Heart right ventricle (tissue), 16 donors: ENCODE results near the gene DEPDC5. TPM values are rescaled to one million over a fixed set of nuclear protein-coding genes. Genes with fewer than 3 reads are reported as not detected.

Experiments used
- ATAC-seq, 8 donors: fragments of 200-7000 bp; cut with Tn5 transposase; one replicate each; pipeline ENCODE4 v1.9.1; 2020; ENCODE audit warnings: mild to moderate bottlenecking in 8 of 8, moderate library complexity in 8 of 8, moderate number of reproducible peaks in 1 of 8
- DNase-seq, 2 donors: peaks; one replicate each; pipeline ENCODE4 v3.0.0-alpha.2; 2020
- H3K27ac ChIP-seq, 10 donors: fragments of 200-600 bp; sonication (generic) in 2 of 10; one replicate each; pipeline versions ENCODE4 v1.5.0 to v1.8.0; 2020 to 2022; ENCODE audit warnings: mild to moderate bottlenecking in 3 of 10
- H3K27me3 ChIP-seq, 7 donors: fragments of 200-600 bp; one replicate each; pipeline ENCODE4 v1.8.0; 2021 to 2022; ENCODE audit warnings: mild to moderate bottlenecking in 2 of 7
- H3K36me3 ChIP-seq, 9 donors: fragments of 200-600 bp; sonication (generic) in 1 of 9; one replicate each; pipeline versions ENCODE4 v1.5.0 to v1.8.0; 2020 to 2022; ENCODE audit warnings: mild to moderate bottlenecking in 2 of 9
- H3K4me1 ChIP-seq, 9 donors: fragments of 200-600 bp; sonication (generic) in 1 of 9; one replicate each; pipeline versions ENCODE4 v1.5.0 to v1.8.0; 2020 to 2022; ENCODE audit warnings: mild to moderate bottlenecking in 4 of 9
- H3K4me3 ChIP-seq, 10 donors: fragments of 200-600 bp; sonication (generic) in 2 of 10; one replicate each; pipeline versions ENCODE4 v1.5.0 to v1.8.0; 2020 to 2022; ENCODE audit warnings: mild to moderate bottlenecking in 7 of 10, moderate library complexity in 2 of 10
- H3K9me3 ChIP-seq, 11 donors: fragments of 200-600 bp in 10 of 11; sonication (generic) in 2 of 11; one replicate each; pipeline versions ENCODE4 v1.5.0 to v1.8.0; 2013 to 2022; ENCODE audit warnings: mild to moderate bottlenecking in 2 of 11, control low read depth in 1 of 11, moderate library complexity in 1 of 11
- WGBS, 2 donors: extraction: QIAGEN DNeasy Blood & Tissue Kit; methylation state at CpG; one replicate each; pipeline ENCODE4 v1.1.7; 2013; ENCODE audit warnings: inconsistent platforms in 1 of 2; 5-methylcytosine and 5-hydroxymethylcytosine counted together
- intact Hi-C, 10 donors: fragments of 100-400 bp; cut with DNase I; formaldehyde crosslinking; loops; one replicate each; pipeline versions ENCODE4 v1.11.1 to v1.14.2; 2022
- polyA plus RNA-seq, 2 donors: library from polyadenylated mRNA; stranded (reverse); fragments of 200-250 nt; gene quantifications; one replicate each; pipeline ENCODE4 v1.2.3, GENCODE V29; 2013
- total RNA-seq, 10 donors: library from RNA; stranded (reverse); fragmentation: NEBNext Ultra II Directional in 3 of 10; extraction: Animal tissue kit (Norgen Biotek cat#: 25700) in 3 of 10; gene quantifications; one replicate each; pipeline versions ENCODE4 v1.2.1 to v1.2.4, GENCODE V29; 2021 to 2023
- TF ChIP-seq, protein P1 (sequence below), 9 donors: fragments of 200-600 bp; sonication (generic) in 2 of 9; IDR thresholded peaks; one replicate each; pipeline versions ENCODE4 v1.5.0 to v1.8.0; 2021 to 2022; ENCODE audit warnings: antibody characterized with exemption in 9 of 9, mild to moderate bottlenecking in 5 of 9, moderate library complexity in 1 of 9
- donor health status: Arrhythmogenic right ventricular cardiomyopathy.
- donor health status: ischemic (EF 13 %, LVEDD 7.1; RV severe dilation, severe dysfunction).
- donor health status: healthy with polysubstance abuse.
- donor health status: DM: no; HTN: yes; CAD: no.
- donor health status: DM: no; HTN: no; CAD: no.
- donor health status: ischemic (EF 25% LVEDD 6.9; RV normal size, moderate dysfunction).
- donor health status: ischemic (EF 25% LVEDD 5.7; RV mildly dilated, moderate dysfunction).
- donor health status: healthy.
- donor health status: DM: yes; HTN: yes; CAD: no.
- donor health status: Ischemic cardiomyopathy.
- donor health status: ischemic (EF 35%, LVEDD 5.7; RV mildly dilated, moderate dysfunction).
- donor health status: nonischemic (EF 11% LVEDD 7.7; RV severe dilation, severe dysfunction).
- donor health status: DM: yes; HTN: yes; CAD: no.
- donor health status: PGD.
- donor health status: ischemic (EF 29% LVEDD 5.4; RV normal size, mild dysfunction).
- donor health status: nonischemic (EF 23%, LVEDD 6.1; RV moderate dilation, normal function).

The DEPDC5 gene
- total and polyA plus RNA-seq, 12 donors = 6.2 to 19.1 (median 14.4) TPM

DNA sequence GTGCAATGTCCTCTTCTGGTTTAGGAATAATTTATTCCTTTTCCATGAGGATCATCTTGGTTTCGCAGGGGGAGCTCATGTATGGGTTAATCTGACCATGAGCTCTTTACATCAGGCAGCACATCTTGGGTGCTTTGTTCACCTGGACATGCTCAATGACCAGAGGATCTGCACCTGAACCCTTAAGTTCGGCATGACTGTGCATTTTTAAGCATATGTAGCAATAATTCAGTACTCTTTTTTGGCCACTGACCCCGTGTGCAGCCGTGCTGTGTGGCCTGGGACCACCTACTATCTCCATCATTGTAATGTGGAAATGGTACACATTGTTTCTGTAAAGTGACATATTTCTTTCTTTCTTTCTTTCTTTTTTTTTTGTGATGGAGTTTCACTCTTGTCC is 62.9 kb downstream of the DEPDC5 start:
- Histone ChIP-seq H3K27ac (no peak overlapping the region), H3K27me3 (no peaks in the 10 kb centered on the region), H3K9me3 (no peaks in the 10 kb centered on the region), H3K4me1 (no peaks in the 10 kb centered on the region), H3K36me3 (peaks cover 7 to 100% (median 47%) of the 10 kb centered on the region in 9 donors), H3K4me3 (no peak overlapping the region)
- intact Hi-C loops = no loop called here
- TF ChIP-seq, protein P1, sequence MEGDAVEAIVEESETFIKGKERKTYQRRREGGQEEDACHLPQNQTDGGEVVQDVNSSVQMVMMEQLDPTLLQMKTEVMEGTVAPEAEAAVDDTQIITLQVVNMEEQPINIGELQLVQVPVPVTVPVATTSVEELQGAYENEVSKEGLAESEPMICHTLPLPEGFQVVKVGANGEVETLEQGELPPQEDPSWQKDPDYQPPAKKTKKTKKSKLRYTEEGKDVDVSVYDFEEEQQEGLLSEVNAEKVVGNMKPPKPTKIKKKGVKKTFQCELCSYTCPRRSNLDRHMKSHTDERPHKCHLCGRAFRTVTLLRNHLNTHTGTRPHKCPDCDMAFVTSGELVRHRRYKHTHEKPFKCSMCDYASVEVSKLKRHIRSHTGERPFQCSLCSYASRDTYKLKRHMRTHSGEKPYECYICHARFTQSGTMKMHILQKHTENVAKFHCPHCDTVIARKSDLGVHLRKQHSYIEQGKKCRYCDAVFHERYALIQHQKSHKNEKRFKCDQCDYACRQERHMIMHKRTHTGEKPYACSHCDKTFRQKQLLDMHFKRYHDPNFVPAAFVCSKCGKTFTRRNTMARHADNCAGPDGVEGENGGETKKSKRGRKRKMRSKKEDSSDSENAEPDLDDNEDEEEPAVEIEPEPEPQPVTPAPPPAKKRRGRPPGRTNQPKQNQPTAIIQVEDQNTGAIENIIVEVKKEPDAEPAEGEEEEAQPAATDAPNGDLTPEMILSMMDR (IDR thresholded peaks at IDR 0.05) = no peak
- WGBS, 2 donors = 96% methylated on average over 4 of the region's 4 CpGs
- ATAC-seq (no peak), DNase-seq (no peak)

- Histone ChIP-seq H3K4me3 (no peak overlapping the region), H3K9me3 (no peaks in the 10 kb centered on the region), H3K36me3 (peaks cover 7 to 100% (median 56%) of the 10 kb centered on the region in 9 donors), H3K27me3 (no peaks in the 10 kb centered on the region), H3K27ac (no peak overlapping the region), H3K4me1 (no peaks in the 10 kb centered on the region)
- intact Hi-C loops = no loop called here
- WGBS, 2 donors = 80 to 81% methylated on average over 10 of the region's 10 CpGs
- TF ChIP-seq, protein P1 (IDR thresholded peaks at IDR 0.05) = no peak
- ATAC-seq (no peak), DNase-seq (no peak)
Measured at GRCh38 chr22:31818481-31819392, 64.9 kb downstream of the DEPDC5 start.

- DNase-seq = no peak
- intact Hi-C loops = no loop called here
Measured at GRCh38 chr22:31820655-31821054, 66.8 kb downstream of the DEPDC5 start.

GRCh38 chr22:31821572-31821971 is 67.8 kb downstream of the DEPDC5 start:
- intact Hi-C loops = no loop called here
- Histone ChIP-seq H3K9me3 (no peaks in the 10 kb centered on the region), H3K27me3 (no peaks in the 10 kb centered on the region), H3K36me3 (peaks cover 5 to 100% (median 50%) of the 10 kb centered on the region in 9 donors), H3K4me1 (no peaks in the 10 kb centered on the region), H3K4me3 (no peak overlapping the region), H3K27ac (no peak overlapping the region)
- TF ChIP-seq, protein P1 (IDR thresholded peaks at IDR 0.05) = no peak
- WGBS, 2 donors = 79 to 81% methylated on average over 1 of the region's 1 CpG
- ATAC-seq (no peak), DNase-seq (no peak)

More at GRCh38 chr22:31820655-31821054, 66.8 kb downstream of the DEPDC5 start:
- ATAC-seq = no peak
- WGBS, 2 donors = 90 to 91% methylated on average over 3 of the region's 3 CpGs
- H3K4me1 ChIP-seq = no peaks in the 10 kb centered on the region
- H3K36me3 ChIP-seq = peaks cover 6 to 100% (median 54%) of the 10 kb centered on the region in 9 donors
- no peaks in the 10 kb centered on the region for H3K9me3 ChIP-seq
- no peak overlapping the region for H3K27ac ChIP-seq
- no peak overlapping the region for H3K4me3 ChIP-seq
- no peaks in the 10 kb centered on the region for H3K27me3 ChIP-seq
- TF ChIP-seq, protein P1 (IDR thresholded peaks at IDR 0.05) = no peak
